Dermis blood vessel endothelial cell (primary cell): ENCODE measurements around the gene TPBG. TPM values are rescaled to one million over a fixed set of nuclear protein-coding genes. Genes with fewer than 3 reads are reported as not detected.
A peak's percentile ranks its signal among the peaks of the same experiment; 100 is the strongest.

Source experiments
- DNase-seq: peaks from one replicate; pipeline ENCODE4 v3.0.0; 2010
- total RNA-seq: library from RNA; depleted of rRNA; stranded (reverse); fragments of >200 nt; gene quantifications from 2 replicates; pipeline ENCODE4 v1.2.3, GENCODE V29; 2014

TPBG gene
- total RNA-seq, result 8.7 and 9.4 TPM in 2 replicates

- peak; percentile 36 for DNase-seq
These were observed at the start of gene TPBG for GRCh38 chr6:82363428-82364086. TPBG (plus strand) TSS chr6:82363817; CDS start chr6:82364962, 1,145 bp downstream.

- no peak for DNase-seq
These were observed 41.2 kb upstream of the TPBG start for GRCh38 chr6:82322386-82322785.

GRCh38 chr6:82329766-82330165, 33.9 kb upstream of the TPBG start:
- DNase-seq, result no peak

- DNase-seq, result no peak
These were observed 33.3 kb upstream of the TPBG start for GRCh38 chr6:82330171-82330804.

- no peak for DNase-seq
These were observed 32.4 kb upstream of the TPBG start for GRCh38 chr6:82331031-82331773.

GRCh38 chr6:82333781-82334180, 29.8 kb upstream of the TPBG start:
- no peak for DNase-seq

GRCh38 chr6:82337688-82338257, 25.8 kb upstream of the TPBG start:
- no peak for DNase-seq

- DNase-seq, result no peak
These were observed 15.5 kb upstream of the TPBG start for GRCh38 chr6:82348130-82348529.

GRCh38 chr6:82353848-82354247, 9.8 kb upstream of the TPBG start:
- no peak for DNase-seq

GRCh38 chr6:82360552-82360951, 3.1 kb upstream of the TPBG start:
- DNase-seq, result no peak

GRCh38 chr6:82361631-82362030, 2.0 kb upstream of the TPBG start:
- no peak for DNase-seq

- DNase-seq, result no peak
These were observed 1.5 kb upstream of the TPBG start for GRCh38 chr6:82362144-82362543.

- no peak for DNase-seq
These were observed 664 bp upstream of the TPBG start for GRCh38 chr6:82362878-82363427.

- peak; percentile 15 for DNase-seq
These were observed 734 bp downstream of the TPBG start for GRCh38 chr6:82364087-82365015.

- DNase-seq, result peak; percentile 31
These were observed 1.6 kb downstream of the TPBG start for GRCh38 chr6:82365016-82365795.

- DNase-seq, result no peak
These were observed 4.1 kb downstream of the TPBG start for GRCh38 chr6:82367704-82368103.

- DNase-seq, result no peak
These were observed 7.2 kb downstream of the TPBG start for GRCh38 chr6:82370788-82371187.

GRCh38 chr6:82371799-82372546, 8.4 kb downstream of the TPBG start:
- no peak for DNase-seq

GRCh38 chr6:82372656-82373055, 9.0 kb downstream of the TPBG start:
- no peak for DNase-seq

- no peak for DNase-seq
These were observed 10.9 kb downstream of the TPBG start for GRCh38 chr6:82374516-82374915.
